Muscle of back (tissue), 11 donors: ENCODE measurements around the gene SPSB2. TPM values are rescaled to one million over a fixed set of nuclear protein-coding genes. Genes with fewer than 3 reads are reported as not detected.

Experiments
- DNase-seq, 3 donors: peaks; one replicate each; pipeline versions ENCODE4 v3.0.0 to v3.0.0-alpha.2; 2013
- polyA plus RNA-seq, 10 donors: library from polyadenylated mRNA; unstranded; fragments of 120-200 nt; gene quantifications; one replicate each; pipeline ENCODE4 v1.2.1, GENCODE V29; 2013; ENCODE audit not compliant: insufficient read length in 10 of 10

The SPSB2 gene
- polyA plus RNA-seq, 10 donors = 2.5 to 7.0 (median 5.7) TPM

GRCh38 chr12:6832125-6832524, 41.0 kb downstream of the SPSB2 start:
- no peak for DNase-seq

DNA sequence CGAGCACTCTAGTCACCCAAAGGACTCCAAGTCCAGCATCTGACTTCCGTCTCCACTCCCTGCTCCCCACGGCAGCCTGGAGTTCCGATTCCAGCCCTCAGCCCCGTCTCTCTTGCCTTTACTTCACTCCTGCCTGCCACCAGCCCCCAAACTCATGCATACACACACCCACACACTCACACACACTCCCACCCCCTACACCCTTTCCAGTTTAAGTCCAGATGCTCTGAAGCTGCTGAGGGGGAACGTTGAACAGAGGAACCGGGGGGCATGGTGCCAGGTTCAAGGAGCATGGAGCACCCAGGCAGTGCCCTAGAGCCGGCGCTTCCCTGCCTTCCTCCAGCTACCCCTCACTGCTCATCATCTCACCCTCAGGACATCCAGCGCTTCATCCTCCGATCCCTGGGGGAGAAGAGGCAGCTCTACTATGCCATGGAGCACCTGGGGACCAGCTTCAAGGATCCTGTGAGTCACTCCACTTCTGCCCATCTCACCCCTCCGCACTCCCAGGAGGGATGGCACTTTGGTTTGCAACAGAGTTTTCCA, 41.6 kb downstream of the SPSB2 start:
- no peak for DNase-seq

GRCh38 chr12:6830999-6831398, 42.1 kb downstream of the SPSB2 start:
- no peak for DNase-seq

DNA sequence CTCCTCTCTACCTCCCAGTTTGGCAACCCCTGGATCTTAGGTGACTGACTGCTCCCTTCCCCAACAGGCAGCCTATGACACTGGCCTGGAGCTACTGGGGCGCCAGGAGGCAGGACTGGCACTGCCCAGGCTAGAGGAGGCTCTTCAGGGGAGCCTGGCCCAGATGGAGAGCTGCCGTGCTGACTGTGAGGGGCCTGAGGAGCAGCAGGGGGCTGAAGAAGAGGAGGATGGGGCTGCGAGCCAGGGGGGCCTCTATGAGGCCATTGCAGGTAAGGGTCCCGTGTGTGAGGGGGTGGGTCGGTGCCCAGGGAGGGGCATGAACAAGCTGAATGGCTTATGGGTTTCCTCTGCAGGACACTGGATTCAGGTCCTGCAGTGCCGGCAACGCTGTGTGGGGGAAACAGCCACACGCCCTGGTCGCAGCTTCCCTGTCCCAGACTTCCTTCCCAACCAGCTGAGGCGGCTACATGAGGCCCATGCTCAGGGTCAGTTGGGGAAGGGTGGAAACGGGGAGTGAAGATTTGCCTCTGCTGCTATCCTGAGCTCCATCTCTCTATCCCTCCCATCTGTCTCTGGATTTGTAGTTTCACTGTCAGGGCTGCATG, 42.7 kb downstream of the SPSB2 start:
- no peak for DNase-seq

DNA sequence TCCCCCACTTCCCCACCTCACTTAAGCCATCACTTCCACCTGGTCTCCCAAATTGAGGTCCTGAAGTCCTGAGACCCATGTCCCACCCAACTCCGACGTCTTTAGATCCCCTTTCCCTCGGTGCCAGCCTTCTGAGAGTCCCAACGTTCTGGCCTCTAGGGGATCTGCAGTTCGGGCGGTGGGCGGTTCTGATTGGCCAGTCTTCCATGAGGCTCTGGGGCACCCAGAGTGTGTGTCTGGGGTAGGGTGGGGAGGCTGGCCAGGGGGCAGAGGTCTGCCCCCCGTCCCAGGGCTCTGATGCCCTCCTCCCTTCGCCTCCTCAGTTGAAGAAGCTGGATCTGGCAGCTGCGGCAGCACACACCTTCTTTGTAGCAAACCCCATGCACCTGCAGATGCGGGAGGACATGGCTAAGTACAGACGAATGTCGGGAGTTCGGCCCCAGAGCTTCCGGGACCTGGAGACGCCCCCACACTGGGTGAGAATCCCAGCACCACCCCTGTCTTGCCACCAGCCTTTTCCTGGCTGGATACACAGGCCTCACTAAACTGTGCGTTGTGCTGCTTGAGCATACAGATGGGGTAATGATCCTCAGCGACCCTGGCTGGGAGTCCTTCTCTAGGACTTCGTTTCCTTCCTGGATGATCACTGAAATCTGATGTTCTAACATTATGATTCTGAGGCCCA, 43.4 kb downstream of the SPSB2 start:
- DNase-seq = peak in 1 of 3 donors; percentile 42

- DNase-seq = peak in 2 of 3 donors; percentile 69 to 85
Measured at GRCh38 chr12:6828781-6829535, 44.1 kb downstream of the SPSB2 start.

GRCh38 chr12:6827982-6828780, 44.9 kb downstream of the SPSB2 start, which contains the start of gene P3H3:
P3H3 (plus strand) TSS chr12:6828407; CDS start chr12:6828441, 34 bp downstream.
- peak; percentile 45 to 89 (median 74) for DNase-seq

DNA sequence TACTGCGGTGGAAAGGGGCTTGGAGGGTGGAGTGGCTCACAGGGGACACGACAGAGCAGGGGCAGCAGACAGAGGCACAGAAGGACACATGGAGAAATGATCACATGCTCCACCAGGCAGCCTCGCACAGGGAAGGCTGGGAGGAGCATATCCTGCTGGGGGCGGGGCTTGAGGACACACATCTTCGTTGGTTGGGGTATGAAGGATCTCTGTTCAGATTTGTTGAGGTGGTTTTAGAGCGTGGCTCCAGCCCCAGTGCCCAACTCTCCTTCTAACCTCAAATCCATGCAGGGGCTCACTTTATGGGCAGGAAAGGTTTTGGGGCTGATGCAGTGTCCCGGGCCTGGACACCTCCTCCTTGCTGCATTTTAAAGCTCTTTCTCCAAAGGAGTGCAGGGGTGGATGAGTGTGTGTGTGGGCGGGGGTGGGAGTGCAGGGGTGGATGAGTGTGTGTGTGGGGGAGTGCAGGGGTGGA, 45.6 kb downstream of the SPSB2 start:
- peak; percentile 81 to 94 (median 83) for DNase-seq

DNA sequence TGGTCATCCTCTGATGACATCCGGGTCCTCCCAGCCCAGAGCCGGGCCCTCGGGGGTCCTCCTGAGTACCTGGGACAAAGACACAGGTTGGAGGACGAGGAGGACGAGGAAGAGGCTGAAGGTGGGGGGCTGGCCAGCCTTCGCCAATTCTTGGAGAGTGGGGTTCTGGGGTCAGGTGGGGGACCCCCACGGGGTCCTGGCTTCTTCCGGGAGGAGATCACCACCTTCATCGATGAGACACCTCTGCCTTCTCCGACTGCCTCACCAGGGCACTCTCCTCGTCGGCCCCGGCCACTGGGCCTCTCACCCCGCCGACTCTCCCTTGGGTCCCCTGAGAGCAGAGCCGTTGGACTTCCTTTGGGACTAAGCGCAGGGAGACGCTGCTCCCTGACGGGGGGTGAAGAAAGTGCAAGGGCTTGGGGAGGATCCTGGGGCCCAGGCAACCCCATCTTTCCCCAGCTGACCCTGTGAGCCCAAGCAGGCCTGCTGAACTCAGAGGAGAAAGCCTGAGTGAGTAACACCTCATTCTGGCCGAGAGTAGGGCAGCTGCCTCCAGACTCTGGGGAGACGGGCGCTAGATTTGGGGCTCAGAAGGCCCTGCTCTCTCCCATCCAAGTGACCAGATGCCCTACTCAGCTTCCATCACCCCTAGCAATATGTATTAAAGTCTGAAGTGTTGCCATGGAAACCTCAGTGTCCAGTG, 46.2 kb downstream of the SPSB2 start:
- DNase-seq = no peak

DNA sequence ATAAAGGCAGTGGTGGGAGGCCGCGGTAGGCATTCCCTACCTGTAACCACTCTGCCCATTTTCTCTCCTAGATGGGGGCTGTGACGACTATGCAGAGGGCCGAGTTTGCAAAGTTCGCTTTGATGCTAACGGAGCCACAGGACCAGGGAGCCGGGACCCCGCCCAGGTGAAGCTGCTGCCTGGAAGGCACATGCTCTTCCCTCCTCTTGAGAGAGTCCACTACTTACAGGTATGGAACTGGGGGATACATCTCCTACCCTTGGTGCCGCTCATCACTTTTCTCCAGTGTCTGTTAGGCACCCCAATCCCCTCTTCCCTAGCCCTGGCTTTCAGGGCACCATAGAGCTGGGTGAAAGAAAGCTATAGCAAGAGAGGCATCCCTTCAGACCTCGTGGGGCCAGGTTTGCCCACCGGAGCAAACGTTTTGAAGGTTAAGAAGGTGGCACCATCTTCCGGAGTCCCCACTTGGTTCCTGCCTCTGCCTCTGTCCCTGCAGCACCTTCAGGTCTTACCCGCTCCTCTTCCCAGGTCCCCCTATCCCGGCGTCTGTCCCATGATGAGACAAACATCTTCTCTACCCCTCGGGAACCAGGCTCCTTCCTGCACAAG, 46.9 kb downstream of the SPSB2 start:
- DNase-seq = no peak

- peak; percentile 85 to 96 (median 93) for DNase-seq
Measured at GRCh38 chr12:6825398-6826124, 47.5 kb downstream of the SPSB2 start.

GRCh38 chr12:6824901-6825381, 48.2 kb downstream of the SPSB2 start:
- no peak for DNase-seq

DNA sequence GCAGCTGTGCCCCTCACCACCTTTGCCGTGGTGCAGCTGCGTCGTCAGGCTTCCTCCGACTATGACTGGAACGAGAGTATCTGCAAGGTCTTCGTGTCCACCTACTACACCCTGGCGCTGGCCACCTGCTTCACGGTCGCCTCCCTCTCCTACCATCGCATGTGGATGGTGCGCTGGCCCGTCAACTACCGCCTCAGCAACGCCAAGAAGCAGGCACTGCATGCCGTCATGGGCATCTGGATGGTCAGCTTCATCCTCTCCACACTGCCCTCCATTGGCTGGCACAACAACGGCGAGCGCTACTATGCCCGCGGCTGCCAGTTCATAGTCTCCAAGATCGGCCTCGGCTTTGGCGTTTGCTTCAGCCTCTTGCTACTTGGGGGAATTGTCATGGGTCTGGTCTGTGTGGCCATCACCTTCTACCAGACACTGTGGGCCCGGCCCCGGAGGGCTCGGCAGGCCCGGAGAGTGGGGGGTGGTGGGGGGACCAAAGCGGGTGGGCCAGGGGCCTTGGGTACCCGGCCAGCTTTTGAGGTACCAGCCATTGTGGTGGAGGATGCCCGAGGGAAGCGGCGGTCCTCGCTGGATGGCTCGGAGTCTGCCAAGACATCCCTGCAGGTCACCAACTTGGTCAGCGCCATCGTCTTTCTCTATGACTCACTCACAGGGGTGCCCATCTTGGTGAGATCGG, 48.9 kb downstream of the SPSB2 start:
- DNase-seq = peak in 1 of 3 donors; percentile 11

GRCh38 chr12:6823182-6824084, 49.7 kb downstream of the SPSB2 start:
- no peak for DNase-seq

DNA sequence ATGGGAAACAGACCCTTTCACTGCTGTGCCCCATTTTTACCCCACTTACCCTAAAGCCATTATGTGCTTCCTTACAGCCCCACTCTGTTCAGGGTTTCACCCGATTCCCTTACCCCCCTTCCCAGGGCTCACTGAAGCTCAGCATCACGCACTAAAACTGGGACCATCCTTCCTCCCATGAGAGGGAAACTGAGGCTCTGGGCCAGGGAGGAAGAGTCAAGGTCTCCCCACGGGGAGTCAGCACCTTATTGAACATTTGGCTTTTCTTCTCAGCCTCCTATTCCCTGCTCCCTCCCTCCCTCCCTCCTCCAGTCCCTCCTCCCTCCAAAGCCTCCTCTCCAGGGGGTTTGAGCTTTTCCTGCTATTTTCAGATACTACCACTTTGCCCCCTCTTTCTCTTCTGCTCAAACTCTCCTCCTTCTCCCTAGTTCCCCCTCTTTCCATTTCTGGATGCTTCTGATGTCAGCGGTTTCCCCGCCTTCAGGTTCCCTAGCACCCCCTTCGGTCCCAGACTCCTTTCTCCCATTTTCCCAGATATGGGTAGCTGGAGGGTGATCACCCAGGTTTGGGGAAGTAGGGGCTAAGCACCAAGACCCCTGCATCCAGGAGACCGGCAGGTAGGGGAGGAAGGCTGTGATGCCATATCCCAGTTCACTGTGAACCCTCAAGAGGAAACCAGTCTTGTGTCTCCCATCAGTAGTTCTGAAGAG, 50.5 kb downstream of the SPSB2 start:
- DNase-seq = no peak

DNA sequence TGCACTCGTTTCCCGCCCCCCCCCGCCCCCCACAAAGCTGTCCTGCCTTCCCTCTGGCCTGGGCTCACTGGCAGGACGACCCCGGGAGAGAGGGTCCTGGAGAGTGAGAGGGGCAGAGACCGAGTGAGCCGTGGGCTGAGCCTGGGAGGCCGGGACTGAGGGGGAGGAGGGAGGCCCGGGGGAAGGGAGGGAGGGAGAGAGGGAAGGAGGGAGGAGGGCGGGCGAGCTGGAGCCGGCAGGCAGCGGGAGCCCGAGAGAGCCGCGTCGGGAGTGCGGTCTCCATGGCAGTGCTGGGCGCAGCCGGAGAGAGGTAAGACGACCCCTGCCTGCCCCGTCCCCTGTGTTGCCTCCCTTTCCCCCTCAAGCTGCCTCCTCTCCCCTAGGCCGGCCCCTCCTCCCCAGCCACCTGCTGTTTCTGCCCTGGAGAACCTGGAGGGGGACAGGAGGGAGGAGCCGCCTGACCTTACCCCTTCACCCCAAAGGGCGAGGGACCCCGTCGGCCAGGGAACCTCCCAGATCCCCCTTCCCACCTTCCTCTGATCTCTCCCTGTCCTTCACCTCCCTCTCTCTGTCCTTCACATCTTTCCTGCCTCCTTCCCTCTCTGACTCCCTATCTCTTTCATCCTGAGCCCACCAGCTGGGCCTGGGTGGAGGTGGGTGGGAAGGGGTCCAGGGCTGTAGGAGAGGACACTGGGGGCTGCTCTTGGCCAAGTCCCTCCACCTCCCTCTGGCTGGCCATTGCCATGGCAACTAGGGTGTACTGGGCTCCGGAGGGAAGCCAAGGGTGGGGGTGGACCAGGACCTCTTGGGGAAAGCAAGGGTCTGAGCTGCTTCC, 51.3 kb downstream of the SPSB2 start, which contains the start of gene GPR162:
TSS of gene GPR162 (plus strand) at position 231 of the 835 bp plus-strand sequence. CDS start 2,078 bp downstream, outside the sequence.
- DNase-seq = peak in 2 of 3 donors; percentile 78 to 93
